A549 (cell line): ENCODE measurements around the gene RAMP1. TPM values are rescaled to one million over a fixed set of nuclear protein-coding genes. Genes with fewer than 3 reads are reported as not detected.

Experiments
- ATAC-seq, 2 experiments: fragments of 200-7000 bp in 1 of 2; fragments of >200 bp in 1 of 2; cut with Nextera tagmentation in 1 of 2; cut with Tn5 transposase in 1 of 2; 3 replicates each; pipeline versions ENCODE4 v1.8.0 to v1.9.1; 2018 to 2020; ENCODE audit warnings: mild to moderate bottlenecking in 1 of 2, moderate library complexity in 1 of 2
- CTCF ChIA-PET: fragments of 300-600 bp; sonication (Branson Sonifier 250); formaldehyde crosslinking; extraction: SDS; loops from one replicate; lab custom pipeline; 2021; ENCODE audit warnings: antibody characterized with exemption, inconsistent platforms; lab: Yijun Ruan, JAX
- POLR2A ChIA-PET: fragments of 350-600 bp; formaldehyde crosslinking; extraction: SDS; loops from one replicate; lab custom pipeline; 2021; ENCODE audit warnings: antibody characterized with exemption, inconsistent platforms; lab: Yijun Ruan, JAX
- DNase-seq, 2 experiments: peaks; one replicate each; pipeline versions ENCODE4 v3.0.0 to v3.0.0-alpha.2; 2011 to 2016; ENCODE audit warnings: low read depth in 1 of 2, low spot score in 1 of 2
- FAIRE-seq: peaks from 2 replicates; lab custom pipeline; 2011; peaks lifted over from hg19 to GRCh38; lab: Jason Lieb, UNC
- H3K27ac ChIP-seq, 2 experiments: fragments of >200 bp; sonication (Bioruptor Twin); formaldehyde crosslinking; 3 replicates each; pipeline ENCODE4 v1.5.1; 2016 to 2017
- H3K4me1 ChIP-seq: fragments of >200 bp; sonication (Bioruptor Twin); formaldehyde crosslinking; 3 replicates; pipeline ENCODE4 v1.6.1; 2016
- H3K4me2 ChIP-seq: fragments of >200 bp; sonication (Bioruptor Twin); formaldehyde crosslinking; 3 replicates; pipeline ENCODE4 v1.6.1; 2016
- H3K4me3 ChIP-seq: fragments of >200 bp; sonication (Bioruptor Twin); formaldehyde crosslinking; 3 replicates; pipeline ENCODE4 v1.5.1; 2016
- H3K9me3 ChIP-seq: fragments of >200 bp; sonication (Bioruptor Twin); formaldehyde crosslinking; 3 replicates; pipeline ENCODE4 v1.6.1; 2016
- CEBPB ChIP-seq, 2 experiments: fragments of >200 bp in 1 of 2; sonication (Bioruptor Twin) in 1 of 2; formaldehyde crosslinking in 1 of 2; IDR thresholded peaks; 2 replicates each; pipeline ENCODE4 v1.6.1; 2012 to 2016
- EHF ChIP-seq: fragments of 250-450 bp; sonication (Bioruptor Pico); IDR thresholded peaks from 2 replicates; pipeline ENCODE4 v1.5.0; 2020; ENCODE audit warnings: mild to moderate bottlenecking
- EHMT2 ChIP-seq: fragments of 200-600 bp; sonication (generic); IDR thresholded peaks from 2 replicates; pipeline ENCODE4 v1.6.1; 2016; ENCODE audit warnings: antibody characterized with exemption, low read depth, mild to moderate bottlenecking, moderate library complexity
- EP300 ChIP-seq, 2 experiments: fragments of >200 bp; sonication (Bioruptor Twin); formaldehyde crosslinking; IDR thresholded peaks; 2 replicates in 1 of 2; 3 replicates in 1 of 2; pipeline ENCODE4 v1.6.1; 2016 to 2017
- HOXB13 ChIP-seq: fragments of 250-450 bp; sonication (Bioruptor Pico); IDR thresholded peaks from 2 replicates; pipeline ENCODE4 v1.5.0; 2020; ENCODE audit warnings: low read depth, mild to moderate bottlenecking, moderate library complexity
- KDM5A ChIP-seq: fragments of 200-600 bp; sonication (generic); IDR thresholded peaks from 2 replicates; pipeline ENCODE4 v1.6.1; 2016; ENCODE audit warnings: antibody characterized with exemption, mild to moderate bottlenecking
- MAFK ChIP-seq: fragments of 450-650 bp; IDR thresholded peaks from 2 replicates; pipeline ENCODE4 v1.6.1; 2014; ENCODE audit not compliant: partially characterized antibody
- MYC ChIP-seq: IDR thresholded peaks from 2 replicates; pipeline ENCODE4 v1.6.1; 2012; ENCODE audit warnings: mild to moderate bottlenecking, inconsistent platforms, low read length, improper control_type of control experiment, borderline replicate concordance
- PHF8 ChIP-seq: fragments of 200-600 bp; sonication (generic); IDR thresholded peaks from 2 replicates; pipeline ENCODE4 v1.6.1; 2016; ENCODE audit warnings: low read depth, mild to moderate bottlenecking, antibody characterized with exemption, moderate library complexity, borderline replicate concordance
- RCOR1 ChIP-seq: fragments of 150-350 bp; IDR thresholded peaks from 2 replicates; pipeline ENCODE4 v1.6.1; 2014; ENCODE audit warnings: antibody characterized with exemption, low read length, low read depth
- ZC3H11A ChIP-seq: fragments of 450-650 bp; IDR thresholded peaks from 2 replicates; pipeline ENCODE4 v1.6.1; 2014; ENCODE audit warnings: antibody characterized with exemption, mild to moderate bottlenecking
- ZFP36 ChIP-seq: fragments of 450-650 bp; IDR thresholded peaks from 2 replicates; pipeline ENCODE4 v1.6.1; 2014; ENCODE audit warnings: borderline replicate concordance; ENCODE audit not compliant: partially characterized antibody
- ZNF302 ChIP-seq: fragments of 250-450 bp; sonication (Bioruptor Pico); IDR thresholded peaks from 2 replicates; pipeline ENCODE4 v1.9.0; 2021; ENCODE audit warnings: inconsistent platforms, mild to moderate bottlenecking, moderate library complexity
- ZSCAN20 ChIP-seq: fragments of 250-450 bp; sonication (Bioruptor Pico); IDR thresholded peaks from 2 replicates; pipeline ENCODE4 v1.8.0; 2022; ENCODE audit warnings: mild to moderate bottlenecking, moderate library complexity
- WGBS: methylation state at CpG from one replicate; pipeline ENCODE4 v1.1.6; 2017; ENCODE audit errors: missing lambda C conversion rate; 5-methylcytosine and 5-hydroxymethylcytosine counted together
- polyA plus RNA-seq, 4 experiments: library from polyadenylated mRNA; depleted of rRNA in 3 of 4; stranded (reverse); fragments of >200 nt; fragmentation: RNase III in 1 of 4; extraction: RNeasy Plus Mini Kit Qiagen cat#74134 plus additional on column Dnase treatment in 1 of 4; gene quantifications; 2 replicates in 3 of 4; 3 replicates in 1 of 4; pipeline ENCODE4 v1.2.3, GENCODE V29; 2011 to 2017
- TF ChIP-seq, protein P1 (sequence below): IDR thresholded peaks from 2 replicates; pipeline ENCODE4 v1.6.1; 2012
- TF ChIP-seq, protein P2 (sequence below): fragments of >200 bp; sonication (Bioruptor Twin); formaldehyde crosslinking; IDR thresholded peaks from 3 replicates; pipeline ENCODE4 v1.6.1; 2016
- TF ChIP-seq, protein P3 (sequence below): fragments of 200-600 bp; sonication (generic); IDR thresholded peaks from 2 replicates; pipeline ENCODE4 v1.6.1; 2016; ENCODE audit warnings: antibody characterized with exemption, mild to moderate bottlenecking, moderate library complexity
- TF ChIP-seq, protein P4 (sequence below): fragments of 150-350 bp; IDR thresholded peaks from 2 replicates; pipeline ENCODE4 v1.6.1; 2014; ENCODE audit warnings: low read depth, mild to moderate bottlenecking, low read length

The RAMP1 gene
- polyA plus RNA-seq, 2 of the 4 experiments (the other 2 are of a cell fraction): not detected

DNA sequence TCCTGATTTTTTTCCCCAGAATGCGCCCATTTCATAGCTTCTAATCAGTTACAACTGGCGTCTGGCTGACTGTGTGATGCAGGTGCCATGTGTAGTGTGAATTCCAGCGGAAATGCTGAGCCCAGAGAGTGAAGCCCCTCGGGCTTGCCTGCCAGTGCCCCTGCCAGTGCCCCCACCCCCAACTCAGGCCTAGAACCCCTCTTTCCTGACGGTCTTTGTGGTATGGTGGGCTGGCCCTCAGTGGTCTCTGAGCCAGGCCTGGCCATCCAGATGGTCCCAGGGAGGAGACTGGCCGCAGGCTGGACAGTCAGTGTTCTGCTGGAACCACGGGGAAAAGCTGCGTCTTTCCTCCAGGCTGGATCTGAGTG is 3.1 kb downstream of the RAMP1 start (continued):
- TF ChIP-seq, protein P1, sequence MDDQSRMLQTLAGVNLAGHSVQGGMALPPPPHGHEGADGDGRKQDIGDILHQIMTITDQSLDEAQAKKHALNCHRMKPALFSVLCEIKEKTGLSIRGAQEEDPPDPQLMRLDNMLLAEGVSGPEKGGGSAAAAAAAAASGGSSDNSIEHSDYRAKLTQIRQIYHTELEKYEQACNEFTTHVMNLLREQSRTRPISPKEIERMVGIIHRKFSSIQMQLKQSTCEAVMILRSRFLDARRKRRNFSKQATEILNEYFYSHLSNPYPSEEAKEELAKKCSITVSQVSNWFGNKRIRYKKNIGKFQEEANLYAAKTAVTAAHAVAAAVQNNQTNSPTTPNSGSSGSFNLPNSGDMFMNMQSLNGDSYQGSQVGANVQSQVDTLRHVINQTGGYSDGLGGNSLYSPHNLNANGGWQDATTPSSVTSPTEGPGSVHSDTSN: no peak
- no peak for TF ChIP-seq KDM5A

DNA sequence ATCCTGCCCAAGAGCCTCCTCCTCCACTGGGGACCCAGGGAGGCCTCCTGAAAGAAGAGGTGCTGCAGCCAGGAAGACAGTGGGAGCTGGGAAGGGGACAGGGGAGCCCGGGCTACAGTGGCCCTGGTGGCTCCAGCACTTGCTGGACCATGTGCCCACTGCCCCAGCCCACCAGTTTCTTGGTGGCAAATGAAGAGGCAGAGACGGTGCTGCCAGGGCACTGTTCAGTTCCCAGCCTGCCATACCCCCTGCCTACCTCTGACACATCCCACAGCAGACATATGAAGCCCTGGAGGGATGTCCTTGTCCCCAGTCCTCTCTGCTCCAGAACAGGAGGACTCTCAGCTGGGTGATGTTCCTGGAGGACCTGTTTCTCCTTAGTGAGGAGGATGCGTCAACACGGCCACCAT is 3.7 kb downstream of the RAMP1 start:
- peaks cover 49% of the 10 kb centered on the region for H3K4me1 ChIP-seq
- 97% methylated on average over 2 of the region's 4 CpGs for WGBS
- FAIRE-seq: no peak
- no peak overlapping the region for H3K4me2 ChIP-seq
- no peak overlapping the region for H3K4me3 ChIP-seq
- TF ChIP-seq CEBPB (IDR thresholded peaks at IDR 0.05): no peak
- TF ChIP-seq PHF8: no peak
- TF ChIP-seq HOXB13: no peak
- TF ChIP-seq, protein P2, sequence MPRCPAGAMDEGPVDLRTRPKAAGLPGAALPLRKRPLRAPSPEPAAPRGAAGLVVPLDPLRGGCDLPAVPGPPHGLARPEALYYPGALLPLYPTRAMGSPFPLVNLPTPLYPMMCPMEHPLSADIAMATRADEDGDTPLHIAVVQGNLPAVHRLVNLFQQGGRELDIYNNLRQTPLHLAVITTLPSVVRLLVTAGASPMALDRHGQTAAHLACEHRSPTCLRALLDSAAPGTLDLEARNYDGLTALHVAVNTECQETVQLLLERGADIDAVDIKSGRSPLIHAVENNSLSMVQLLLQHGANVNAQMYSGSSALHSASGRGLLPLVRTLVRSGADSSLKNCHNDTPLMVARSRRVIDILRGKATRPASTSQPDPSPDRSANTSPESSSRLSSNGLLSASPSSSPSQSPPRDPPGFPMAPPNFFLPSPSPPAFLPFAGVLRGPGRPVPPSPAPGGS: no peak
- TF ChIP-seq, protein P3, sequence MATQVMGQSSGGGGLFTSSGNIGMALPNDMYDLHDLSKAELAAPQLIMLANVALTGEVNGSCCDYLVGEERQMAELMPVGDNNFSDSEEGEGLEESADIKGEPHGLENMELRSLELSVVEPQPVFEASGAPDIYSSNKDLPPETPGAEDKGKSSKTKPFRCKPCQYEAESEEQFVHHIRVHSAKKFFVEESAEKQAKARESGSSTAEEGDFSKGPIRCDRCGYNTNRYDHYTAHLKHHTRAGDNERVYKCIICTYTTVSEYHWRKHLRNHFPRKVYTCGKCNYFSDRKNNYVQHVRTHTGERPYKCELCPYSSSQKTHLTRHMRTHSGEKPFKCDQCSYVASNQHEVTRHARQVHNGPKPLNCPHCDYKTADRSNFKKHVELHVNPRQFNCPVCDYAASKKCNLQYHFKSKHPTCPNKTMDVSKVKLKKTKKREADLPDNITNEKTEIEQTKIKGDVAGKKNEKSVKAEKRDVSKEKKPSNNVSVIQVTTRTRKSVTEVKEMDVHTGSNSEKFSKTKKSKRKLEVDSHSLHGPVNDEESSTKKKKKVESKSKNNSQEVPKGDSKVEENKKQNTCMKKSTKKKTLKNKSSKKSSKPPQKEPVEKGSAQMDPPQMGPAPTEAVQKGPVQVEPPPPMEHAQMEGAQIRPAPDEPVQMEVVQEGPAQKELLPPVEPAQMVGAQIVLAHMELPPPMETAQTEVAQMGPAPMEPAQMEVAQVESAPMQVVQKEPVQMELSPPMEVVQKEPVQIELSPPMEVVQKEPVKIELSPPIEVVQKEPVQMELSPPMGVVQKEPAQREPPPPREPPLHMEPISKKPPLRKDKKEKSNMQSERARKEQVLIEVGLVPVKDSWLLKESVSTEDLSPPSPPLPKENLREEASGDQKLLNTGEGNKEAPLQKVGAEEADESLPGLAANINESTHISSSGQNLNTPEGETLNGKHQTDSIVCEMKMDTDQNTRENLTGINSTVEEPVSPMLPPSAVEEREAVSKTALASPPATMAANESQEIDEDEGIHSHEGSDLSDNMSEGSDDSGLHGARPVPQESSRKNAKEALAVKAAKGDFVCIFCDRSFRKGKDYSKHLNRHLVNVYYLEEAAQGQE: no peak
- no peak for TF ChIP-seq EHMT2
- TF ChIP-seq ZFP36: no peak
- TF ChIP-seq, protein P4, sequence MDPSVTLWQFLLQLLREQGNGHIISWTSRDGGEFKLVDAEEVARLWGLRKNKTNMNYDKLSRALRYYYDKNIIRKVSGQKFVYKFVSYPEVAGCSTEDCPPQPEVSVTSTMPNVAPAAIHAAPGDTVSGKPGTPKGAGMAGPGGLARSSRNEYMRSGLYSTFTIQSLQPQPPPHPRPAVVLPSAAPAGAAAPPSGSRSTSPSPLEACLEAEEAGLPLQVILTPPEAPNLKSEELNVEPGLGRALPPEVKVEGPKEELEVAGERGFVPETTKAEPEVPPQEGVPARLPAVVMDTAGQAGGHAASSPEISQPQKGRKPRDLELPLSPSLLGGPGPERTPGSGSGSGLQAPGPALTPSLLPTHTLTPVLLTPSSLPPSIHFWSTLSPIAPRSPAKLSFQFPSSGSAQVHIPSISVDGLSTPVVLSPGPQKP: no peak
- no peak for TF ChIP-seq RCOR1
- TF ChIP-seq MYC: no peak
- TF ChIP-seq EHF: no peak
- TF ChIP-seq ZC3H11A: no peak
- TF ChIP-seq MAFK: no peak
- no peak for TF ChIP-seq EP300 (IDR thresholded peaks at IDR 0.05)
- TF ChIP-seq ZSCAN20 (CRISPR knock-in tag): no peak
- TF ChIP-seq ZNF302 (CRISPR knock-in tag): no peak
- DNase-seq: no peak
- peak overlapping the region in 1 of 2 experiments; percentile 30; a peak in 2 of 6 replicates for H3K27ac ChIP-seq
- ATAC-seq: no peak
- H3K9me3 ChIP-seq: no peaks in the 10 kb centered on the region
- CTCF ChIA-PET: no interaction called here
- POLR2A ChIA-PET: no interaction called here
